GM19463 (cell line): ENCODE data around the gene SUMO4.

ENCODE experiments used
- ATAC-seq: cut with Tn5 transposase; IDR thresholded peaks from one replicate; pipeline ENCODE4 v1.9.1; 2021; ENCODE audit warnings: mild to moderate bottlenecking, moderate library complexity; ENCODE audit not compliant: unreplicated experiment

Gene SUMO4

GRCh38 chr6:149400050-149400449, at the start of gene SUMO4:
SUMO4 (plus strand) TSS chr6:149400262; CDS start chr6:149400392, 130 bp downstream.
- ATAC-seq: no peak

- ATAC-seq: no peak
These were observed 46.1 kb upstream of the SUMO4 start for GRCh38 chr6:149354009-149354408.

GRCh38 chr6:149356081-149356750, 43.8 kb upstream of the SUMO4 start:
- no peak for ATAC-seq

GRCh38 chr6:149357726-149358538, 42.1 kb upstream of the SUMO4 start:
- ATAC-seq: no peak

- ATAC-seq: no peak
These were observed 40.6 kb upstream of the SUMO4 start for GRCh38 chr6:149359440-149359839.

- no peak for ATAC-seq
These were observed 39.5 kb upstream of the SUMO4 start for GRCh38 chr6:149360536-149360935.

- no peak for ATAC-seq
These were observed 37.8 kb upstream of the SUMO4 start for GRCh38 chr6:149362289-149362688.

- ATAC-seq: no peak
These were observed 36.9 kb upstream of the SUMO4 start for GRCh38 chr6:149363154-149363553.

- ATAC-seq: no peak
These were observed 35.5 kb upstream of the SUMO4 start for GRCh38 chr6:149364557-149364956.

GRCh38 chr6:149365197-149365596, 34.9 kb upstream of the SUMO4 start:
- no peak for ATAC-seq

- ATAC-seq: no peak
These were observed 33.7 kb upstream of the SUMO4 start for GRCh38 chr6:149366267-149366921.

- ATAC-seq: no peak
These were observed 32.0 kb upstream of the SUMO4 start for GRCh38 chr6:149368065-149368464.

- ATAC-seq: no peak
These were observed 28.9 kb upstream of the SUMO4 start for GRCh38 chr6:149371154-149371553.

GRCh38 chr6:149372062-149372461, 28.0 kb upstream of the SUMO4 start:
- no peak for ATAC-seq

GRCh38 chr6:149373511-149373910, 26.6 kb upstream of the SUMO4 start:
- ATAC-seq: no peak

- ATAC-seq: no peak
These were observed 20.1 kb upstream of the SUMO4 start for GRCh38 chr6:149379977-149380376.

GRCh38 chr6:149380523-149380922, 19.5 kb upstream of the SUMO4 start:
- no peak for ATAC-seq

GRCh38 chr6:149383371-149383770, 16.7 kb upstream of the SUMO4 start:
- ATAC-seq: no peak

GRCh38 chr6:149384464-149384863, 15.6 kb upstream of the SUMO4 start:
- no peak for ATAC-seq

GRCh38 chr6:149385998-149386646, 13.9 kb upstream of the SUMO4 start:
- ATAC-seq: no peak

GRCh38 chr6:149387779-149388512, 12.1 kb upstream of the SUMO4 start:
- no peak for ATAC-seq
